ENCODE measurements around the gene SLC41A3.

SLC41A3 gene

GRCh38 chr3:126106336-126107202 lies 22.6 kb upstream of the SLC41A3 start:
- DNase-seq (ENCODE audit: low read depth) = no peak
- TF ChIP-seq, protein P1, sequence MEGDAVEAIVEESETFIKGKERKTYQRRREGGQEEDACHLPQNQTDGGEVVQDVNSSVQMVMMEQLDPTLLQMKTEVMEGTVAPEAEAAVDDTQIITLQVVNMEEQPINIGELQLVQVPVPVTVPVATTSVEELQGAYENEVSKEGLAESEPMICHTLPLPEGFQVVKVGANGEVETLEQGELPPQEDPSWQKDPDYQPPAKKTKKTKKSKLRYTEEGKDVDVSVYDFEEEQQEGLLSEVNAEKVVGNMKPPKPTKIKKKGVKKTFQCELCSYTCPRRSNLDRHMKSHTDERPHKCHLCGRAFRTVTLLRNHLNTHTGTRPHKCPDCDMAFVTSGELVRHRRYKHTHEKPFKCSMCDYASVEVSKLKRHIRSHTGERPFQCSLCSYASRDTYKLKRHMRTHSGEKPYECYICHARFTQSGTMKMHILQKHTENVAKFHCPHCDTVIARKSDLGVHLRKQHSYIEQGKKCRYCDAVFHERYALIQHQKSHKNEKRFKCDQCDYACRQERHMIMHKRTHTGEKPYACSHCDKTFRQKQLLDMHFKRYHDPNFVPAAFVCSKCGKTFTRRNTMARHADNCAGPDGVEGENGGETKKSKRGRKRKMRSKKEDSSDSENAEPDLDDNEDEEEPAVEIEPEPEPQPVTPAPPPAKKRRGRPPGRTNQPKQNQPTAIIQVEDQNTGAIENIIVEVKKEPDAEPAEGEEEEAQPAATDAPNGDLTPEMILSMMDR (IDR thresholded peaks at IDR 0.05; ENCODE audit: low read length, missing control alignments) = no peak
- H3K4me3 ChIP-seq (replicated peaks; ENCODE audit: low read depth, low read length) = no peak overlapping the region

DNA sequence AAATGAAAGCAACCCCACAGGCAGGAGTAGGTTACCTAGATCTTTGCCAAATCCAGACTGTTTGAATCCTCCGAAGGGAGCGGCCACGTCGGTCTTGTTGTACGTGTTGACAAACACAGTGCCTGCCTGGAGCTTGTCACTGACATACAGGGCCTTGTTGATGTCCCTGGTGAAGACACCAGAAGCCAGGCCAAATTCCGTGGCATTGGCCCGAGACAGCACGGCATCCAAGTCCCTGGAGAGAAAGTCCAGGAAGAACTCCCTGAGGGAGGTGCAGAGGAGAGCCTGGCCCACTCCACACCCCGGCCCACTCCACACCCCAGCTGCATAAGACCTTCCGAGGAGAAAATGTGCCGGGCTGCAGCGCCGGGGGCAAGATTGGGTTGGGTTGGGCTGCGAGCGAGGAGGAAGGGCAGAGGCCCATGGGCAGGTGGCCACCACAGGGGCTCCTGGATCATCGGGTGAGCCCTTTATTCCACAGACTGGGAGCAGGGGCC lies 21.8 kb upstream of the SLC41A3 start:
- no peak for DNase-seq (ENCODE audit: low read depth)
- TF ChIP-seq, protein P1 (IDR thresholded peaks at IDR 0.05; ENCODE audit: low read length, missing control alignments) = no peak
- no peak overlapping the region for H3K4me3 ChIP-seq (replicated peaks; ENCODE audit: low read depth, low read length)

DNA sequence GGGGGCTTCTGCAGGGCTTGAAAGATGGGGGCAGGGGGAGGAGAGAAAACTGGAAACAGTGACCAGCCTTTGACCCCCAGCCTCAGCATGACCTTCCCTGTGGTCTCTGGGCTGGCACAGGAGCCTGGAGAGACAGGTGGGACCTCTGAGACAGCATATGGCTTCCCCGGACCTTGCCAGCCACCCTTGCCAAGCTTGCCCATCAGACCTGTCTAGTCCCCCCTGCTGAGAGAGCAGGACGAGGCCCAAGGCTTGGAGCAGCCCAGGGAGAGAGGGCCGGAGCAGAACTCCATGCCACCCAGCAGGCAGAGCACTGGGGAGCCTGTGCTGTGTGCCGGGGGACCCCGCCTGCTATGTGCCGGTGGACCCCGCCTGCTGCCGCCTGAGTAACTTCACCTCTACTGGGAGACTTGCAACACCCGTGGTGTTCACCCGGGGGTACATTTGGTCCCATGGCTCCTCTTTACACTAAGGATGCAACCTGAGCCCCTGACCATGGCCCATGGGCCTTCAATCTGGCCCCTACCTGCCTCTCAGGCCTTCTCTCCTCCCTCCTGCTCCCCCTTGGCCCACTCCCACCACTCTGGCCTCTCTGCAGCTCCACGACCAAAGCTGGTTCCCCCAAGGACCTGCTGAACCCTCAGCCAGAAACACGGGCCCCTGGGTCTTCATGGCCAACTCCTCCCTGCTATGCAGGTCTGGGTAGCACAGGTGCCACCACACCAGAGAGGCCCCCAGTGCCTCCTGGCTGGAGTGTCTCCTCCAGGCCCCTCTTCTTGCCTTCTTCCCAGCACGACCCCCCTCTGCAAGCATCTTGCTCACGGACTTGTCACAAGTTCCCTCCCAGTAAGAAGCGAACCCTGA lies 21.1 kb upstream of the SLC41A3 start:
- no peak for DNase-seq (ENCODE audit: low read depth)
- TF ChIP-seq, protein P1 (IDR thresholded peaks at IDR 0.05; ENCODE audit: low read length, missing control alignments) = no peak
- no peak overlapping the region for H3K4me3 ChIP-seq (replicated peaks; ENCODE audit: low read depth, low read length)

GRCh38 chr3:126104028-126104635 lies 20.2 kb upstream of the SLC41A3 start:
- TF ChIP-seq, protein P1 (IDR thresholded peaks at IDR 0.05; ENCODE audit: low read length, missing control alignments) = no peak

DNA sequence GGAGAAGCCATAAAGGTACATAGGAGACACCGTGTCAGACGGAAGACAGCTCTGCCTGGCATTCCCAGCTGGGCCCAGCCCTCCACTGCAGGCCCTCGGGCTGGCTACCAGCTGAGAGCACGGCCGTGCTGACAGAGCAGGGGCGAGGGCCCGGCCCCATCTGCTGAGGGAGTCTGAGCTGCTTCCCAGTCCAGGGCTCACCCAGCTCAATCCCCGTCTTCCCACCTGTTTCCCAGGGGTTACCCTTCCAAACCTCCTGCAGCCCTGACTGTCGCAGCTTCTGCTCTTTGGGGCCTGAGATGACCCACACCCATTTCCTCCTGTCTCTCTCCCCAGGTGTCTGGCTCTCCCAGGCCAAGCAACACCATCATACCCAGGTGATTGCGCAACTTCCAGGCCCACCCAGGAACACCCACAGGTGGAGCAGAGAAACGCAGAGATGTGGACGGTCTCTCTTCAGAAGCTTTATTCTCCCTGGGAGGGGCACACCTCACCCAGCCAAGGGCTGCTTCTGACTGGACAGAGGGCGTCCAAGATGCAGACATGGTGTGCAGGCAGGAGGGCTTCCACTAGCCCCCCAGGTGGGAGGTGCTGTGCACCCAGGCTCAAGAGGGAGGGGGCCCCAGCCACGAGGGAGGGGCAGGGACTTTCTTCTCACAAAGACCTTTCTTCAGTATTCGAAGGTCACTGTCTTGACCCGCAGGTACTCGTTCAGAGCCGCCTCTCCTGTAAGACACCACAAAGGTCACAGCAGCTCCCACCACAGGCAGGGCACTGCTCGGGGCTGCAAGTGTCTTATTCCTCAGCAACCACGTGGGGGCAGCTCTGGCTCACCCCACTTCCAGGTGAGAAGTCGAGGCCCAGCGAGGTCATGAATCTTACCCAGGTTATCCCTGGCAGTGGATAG lies 19.4 kb upstream of the SLC41A3 start:
- TF ChIP-seq, protein P1 (IDR thresholded peaks at IDR 0.05; ENCODE audit: low read length, missing control alignments) = no peak
- DNase-seq (ENCODE audit: low read depth) = no peak
- H3K4me3 ChIP-seq (replicated peaks; ENCODE audit: low read depth, low read length) = no peak overlapping the region

More at GRCh38 chr3:126104028-126104635, 20.2 kb upstream of the SLC41A3 start:
- no peak overlapping the region for H3K4me3 ChIP-seq (replicated peaks; ENCODE audit: low read depth, low read length)
- no peak for DNase-seq (ENCODE audit: low read depth)

GRCh38 chr3:126102530-126102951 lies 18.6 kb upstream of the SLC41A3 start:
- TF ChIP-seq, protein P1 (IDR thresholded peaks at IDR 0.05; ENCODE audit: low read length, missing control alignments) = no peak
- no peak for DNase-seq (ENCODE audit: low read depth)
- H3K4me3 ChIP-seq (replicated peaks; ENCODE audit: low read depth, low read length) = no peak overlapping the region
